GM13977 (cell line): ENCODE data around the gene TUBA4A.
"Not testable (repeated sequence)": the region's sequence is repeated elsewhere in the genome, so short reads cannot be mapped to it uniquely, and the experiment has no call there.

ENCODE experiments used
- DNase-seq: peaks from one replicate; pipeline ENCODE4 v3.0.0; 2012; ENCODE audit warnings: low spot score
- in situ Hi-C: fragments of 300-500 bp; cut with MboI; formaldehyde crosslinking; loops from one replicate; pipeline ENCODE4 v1.12.0; 2022; ENCODE audit warnings: low sequenced_read_pairs, low pct_unique_long_range_greater_than_20kb, mixed read lengths, inconsistent platforms; ENCODE audit not compliant: unreplicated experiment
- TF ChIP-seq, protein P1 (sequence below): IDR thresholded peaks from 2 replicates; pipeline ENCODE4 v1.5.1; 2012; ENCODE audit warnings: mild to moderate bottlenecking, control low read depth; ENCODE audit not compliant: insufficient read depth; ENCODE audit errors: extremely low read depth, missing control alignments

TUBA4A gene

DNA sequence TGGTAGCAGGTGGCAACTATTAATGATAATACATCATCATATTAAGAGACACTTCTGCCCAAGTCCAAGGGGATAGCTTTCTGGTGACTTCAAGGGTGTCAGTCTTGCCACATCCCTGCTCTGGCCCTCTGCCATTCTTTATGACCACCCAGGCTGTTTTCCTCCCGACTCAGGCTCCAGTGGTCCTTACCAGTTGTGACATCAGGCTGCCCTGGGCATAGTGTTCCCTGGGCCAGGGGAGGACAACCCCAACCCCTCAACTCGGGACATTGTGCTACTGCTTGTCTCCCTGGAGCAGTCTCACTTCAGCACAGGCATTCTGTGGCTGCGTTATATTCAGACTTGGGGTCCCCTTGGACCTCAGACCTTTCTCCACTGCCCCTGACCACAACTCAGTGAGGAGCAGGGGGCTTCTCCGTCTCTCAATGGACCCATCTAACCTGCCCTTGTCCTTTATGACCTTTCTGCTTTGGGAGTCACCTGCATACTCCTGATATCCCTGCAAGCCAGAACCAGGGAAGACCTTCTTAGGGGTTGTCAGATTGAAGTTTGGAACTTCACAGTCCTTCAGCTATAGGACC lies 38.3 kb upstream of the TUBA4A start:
- in situ Hi-C loops, result loop anchor here (10.0 kb wide), 1 partner anchor 117 kb away; the partner anchor contains the start of genes CNPPD1, RETREG2 and SLC23A3
- TF ChIP-seq, protein P1, sequence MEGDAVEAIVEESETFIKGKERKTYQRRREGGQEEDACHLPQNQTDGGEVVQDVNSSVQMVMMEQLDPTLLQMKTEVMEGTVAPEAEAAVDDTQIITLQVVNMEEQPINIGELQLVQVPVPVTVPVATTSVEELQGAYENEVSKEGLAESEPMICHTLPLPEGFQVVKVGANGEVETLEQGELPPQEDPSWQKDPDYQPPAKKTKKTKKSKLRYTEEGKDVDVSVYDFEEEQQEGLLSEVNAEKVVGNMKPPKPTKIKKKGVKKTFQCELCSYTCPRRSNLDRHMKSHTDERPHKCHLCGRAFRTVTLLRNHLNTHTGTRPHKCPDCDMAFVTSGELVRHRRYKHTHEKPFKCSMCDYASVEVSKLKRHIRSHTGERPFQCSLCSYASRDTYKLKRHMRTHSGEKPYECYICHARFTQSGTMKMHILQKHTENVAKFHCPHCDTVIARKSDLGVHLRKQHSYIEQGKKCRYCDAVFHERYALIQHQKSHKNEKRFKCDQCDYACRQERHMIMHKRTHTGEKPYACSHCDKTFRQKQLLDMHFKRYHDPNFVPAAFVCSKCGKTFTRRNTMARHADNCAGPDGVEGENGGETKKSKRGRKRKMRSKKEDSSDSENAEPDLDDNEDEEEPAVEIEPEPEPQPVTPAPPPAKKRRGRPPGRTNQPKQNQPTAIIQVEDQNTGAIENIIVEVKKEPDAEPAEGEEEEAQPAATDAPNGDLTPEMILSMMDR, result no peak

DNA sequence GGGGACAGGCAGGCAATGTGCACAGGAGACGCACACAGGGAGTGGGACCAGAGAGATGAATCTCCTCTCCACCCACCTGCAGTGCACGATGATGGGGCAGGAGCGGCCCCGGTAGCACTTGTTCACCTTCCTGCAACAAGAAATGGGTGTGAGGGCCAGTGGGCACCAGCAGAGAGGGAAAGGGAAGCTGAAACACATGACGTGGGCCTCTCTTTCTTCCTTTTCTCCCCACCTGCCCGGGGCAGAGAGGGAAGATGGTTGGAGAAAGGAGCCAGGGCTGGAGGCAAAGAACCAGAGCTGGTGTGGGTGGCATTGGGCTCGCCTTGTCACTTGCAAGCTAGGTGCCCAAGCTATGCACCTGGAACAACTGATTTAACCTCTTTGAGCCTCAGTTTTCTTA lies 37.7 kb upstream of the TUBA4A start:
- in situ Hi-C loops, result loop anchor here (10.0 kb wide), 1 partner anchor 117 kb away; the partner anchor contains the start of genes CNPPD1, RETREG2 and SLC23A3
- TF ChIP-seq, protein P1, result no peak
- no peak for DNase-seq

More for the DNA sequence above, 38.3 kb upstream of the TUBA4A start:
- no peak for DNase-seq

DNA sequence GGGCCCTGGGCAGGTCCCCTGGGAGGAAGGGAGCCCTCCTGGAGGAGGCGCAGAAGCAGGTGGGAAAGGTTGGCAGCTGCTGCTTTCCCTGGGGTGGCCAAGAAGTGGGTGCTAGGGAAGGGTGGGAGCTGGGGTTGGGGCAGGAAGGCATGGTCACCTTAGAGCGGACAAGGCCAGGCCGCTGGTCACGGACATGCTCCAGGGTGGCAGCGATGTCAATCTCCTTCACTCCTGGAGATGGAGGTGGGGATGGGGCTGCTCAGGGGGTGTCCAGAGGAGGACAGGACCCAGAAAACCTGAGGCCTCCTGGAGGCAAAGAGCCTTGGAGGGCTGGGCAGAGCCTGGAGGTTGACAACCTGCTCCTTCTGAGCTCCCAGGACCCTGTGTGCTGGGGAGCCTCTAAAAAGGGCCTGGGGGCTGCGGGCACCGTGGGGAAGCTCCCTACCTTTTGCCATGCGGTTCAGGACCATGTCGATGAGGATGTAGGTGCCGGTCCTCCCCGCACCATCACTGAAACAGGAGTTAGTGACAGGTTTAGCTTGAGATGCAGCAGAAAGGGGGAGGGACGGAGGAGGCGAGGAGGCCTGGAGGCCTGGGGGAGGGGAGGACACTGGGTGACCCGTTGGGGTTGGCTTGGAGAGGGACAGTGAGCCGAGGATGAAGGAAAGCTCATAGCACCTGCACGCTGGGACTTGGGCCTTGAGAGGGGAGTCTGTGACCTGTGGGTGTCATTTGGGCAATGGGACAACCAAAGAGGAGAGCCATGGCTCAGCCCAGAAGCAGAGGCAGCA lies 36.9 kb upstream of the TUBA4A start:
- in situ Hi-C loops, result loop anchor here (10.0 kb wide), 1 partner anchor 116 kb away; the partner anchor contains the start of genes CNPPD1, RETREG2 and SLC23A3
- no peak for DNase-seq
- TF ChIP-seq, protein P1, result no peak

DNA sequence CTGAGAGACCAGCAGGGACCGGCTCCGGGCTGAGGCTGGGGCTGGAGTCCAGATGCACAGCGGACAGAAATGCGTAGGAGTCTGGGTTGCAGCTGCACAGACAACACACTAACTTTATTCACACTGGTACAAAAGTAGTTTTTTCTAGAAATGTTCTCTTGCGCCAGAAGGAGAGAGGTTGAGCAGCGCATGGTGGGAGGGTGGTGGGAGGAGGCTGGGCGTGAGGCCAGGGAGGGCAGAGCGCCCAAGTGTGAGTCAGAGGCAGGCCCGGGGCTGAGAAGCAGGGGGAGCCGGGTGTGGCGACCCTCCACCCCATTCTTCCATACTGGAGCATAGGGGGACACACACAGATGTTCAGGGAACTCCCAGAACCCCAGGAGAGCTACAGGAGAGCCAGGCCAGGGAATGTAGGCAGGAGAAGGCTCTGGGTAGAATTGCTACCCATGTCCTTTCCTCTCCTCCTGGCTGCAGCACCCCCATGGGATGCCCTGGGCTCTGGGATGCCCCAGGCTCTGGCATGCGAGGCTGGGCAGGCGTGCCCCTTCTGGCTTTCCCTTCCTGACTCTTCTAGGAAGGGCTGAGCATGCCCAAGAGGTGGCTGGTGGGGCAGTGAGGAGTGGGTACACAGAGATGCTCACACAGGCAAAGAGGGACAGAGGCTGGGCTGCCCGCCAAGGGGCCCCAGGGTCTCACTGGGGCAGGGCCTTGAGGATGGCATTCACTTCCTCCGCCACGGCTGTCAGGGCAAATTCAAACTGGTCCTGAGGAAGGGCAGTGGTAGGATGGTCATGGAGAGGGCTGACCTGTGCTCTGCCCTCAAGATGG lies 36.0 kb upstream of the TUBA4A start:
- TF ChIP-seq, protein P1, result no peak
- in situ Hi-C loops, result loop anchor here (10.0 kb wide), 1 partner anchor 115 kb away; the partner anchor contains the start of genes CNPPD1, RETREG2 and SLC23A3
- peak; percentile 15 for DNase-seq

DNA sequence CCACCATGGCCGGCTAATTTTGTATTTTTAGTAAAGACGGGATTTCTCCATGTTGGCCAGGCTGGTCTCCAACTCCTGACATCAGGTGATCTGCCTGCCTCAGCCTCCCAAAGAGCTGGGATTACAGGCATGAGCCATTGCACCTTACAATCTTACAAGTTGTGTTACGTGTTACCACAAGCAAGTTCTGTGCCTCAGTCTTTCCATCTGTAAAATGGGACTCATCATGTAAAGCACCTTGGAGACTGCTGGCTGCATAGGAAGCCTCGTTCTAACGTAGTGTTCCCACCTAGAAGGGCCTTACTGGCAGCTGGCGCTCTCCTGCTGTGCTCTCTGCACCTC lies 35.4 kb upstream of the TUBA4A start:
- in situ Hi-C loops, result no loop called here
- no peak for DNase-seq
- TF ChIP-seq, protein P1, result no peak

DNA sequence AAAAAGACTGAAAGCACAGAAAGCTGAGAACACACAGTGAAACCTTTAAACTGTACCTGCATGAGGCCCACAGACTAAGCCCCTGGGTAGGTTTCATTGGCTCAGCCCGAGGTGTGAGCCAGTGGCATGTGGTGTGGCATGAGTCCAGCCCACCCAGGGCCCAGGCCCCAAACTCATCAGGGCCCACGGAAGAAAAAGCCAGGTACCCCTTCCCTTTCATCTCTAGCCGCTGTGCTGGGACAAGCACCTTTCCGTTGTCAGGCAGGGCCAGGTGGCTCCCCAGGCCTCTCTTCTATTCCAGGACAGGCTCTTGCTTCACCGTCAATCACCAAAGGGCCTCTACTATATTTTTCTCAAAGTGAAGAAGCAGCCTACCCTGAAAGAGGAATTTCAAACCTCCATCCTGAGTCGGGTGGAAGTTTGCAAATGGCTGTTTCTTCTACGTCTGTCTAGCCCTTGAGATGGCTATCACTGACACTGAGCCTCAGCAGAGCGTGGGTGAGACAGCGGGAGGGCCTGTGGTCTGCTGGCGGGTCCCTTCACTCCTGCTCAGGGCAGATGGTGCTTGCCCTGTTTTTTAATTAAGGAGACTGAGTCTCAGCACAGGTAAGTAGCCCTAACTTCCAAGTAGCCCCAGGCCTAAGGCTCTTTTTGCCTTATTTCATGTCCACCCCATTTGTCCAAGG lies 34.0 kb upstream of the TUBA4A start:
- TF ChIP-seq, protein P1, result no peak
- peak; percentile 12 for DNase-seq
- in situ Hi-C loops, result no loop called here

DNA sequence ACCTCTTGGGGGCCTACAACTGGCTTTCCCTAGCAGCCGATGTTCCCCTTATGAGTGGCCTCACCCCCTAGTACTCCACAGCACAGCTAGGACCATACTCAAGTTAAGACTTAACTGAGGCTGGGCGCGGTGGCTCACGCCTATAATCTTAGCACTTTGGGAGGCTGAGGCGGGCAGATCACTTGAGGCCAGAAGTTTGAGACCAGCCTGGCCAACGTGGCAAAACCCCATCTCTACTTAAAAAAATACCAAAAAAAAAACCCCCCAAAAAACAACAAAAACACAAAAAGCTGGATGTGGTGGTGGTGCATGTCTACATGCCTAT lies 33.4 kb upstream of the TUBA4A start:
- DNase-seq, in situ Hi-C loops: not testable (repeated sequence)
